ENCODE measurements around the gene RTCB.
"Not testable (repeated sequence)": the region's sequence is repeated elsewhere in the genome, so short reads cannot be mapped to it uniquely, and the experiment has no call there.

Gene RTCB

GRCh38 chr22:32395107-32395506 lies 16.9 kb downstream of the RTCB start:
- in situ Hi-C loops (cut with MboI; ENCODE audit: low sequenced_read_pairs), result no loop called here

- in situ Hi-C loops (cut with MboI; ENCODE audit: low sequenced_read_pairs), result no loop called here
Measured at GRCh38 chr22:32389685-32390084, 22.4 kb downstream of the RTCB start.

- in situ Hi-C loops (cut with MboI; ENCODE audit: low sequenced_read_pairs), result no loop called here
Measured at GRCh38 chr22:32385681-32386080, 26.4 kb downstream of the RTCB start.

- in situ Hi-C loops (cut with MboI; ENCODE audit: low sequenced_read_pairs), result no loop called here
Measured at GRCh38 chr22:32380991-32381390, 31.1 kb downstream of the RTCB start.

DNA sequence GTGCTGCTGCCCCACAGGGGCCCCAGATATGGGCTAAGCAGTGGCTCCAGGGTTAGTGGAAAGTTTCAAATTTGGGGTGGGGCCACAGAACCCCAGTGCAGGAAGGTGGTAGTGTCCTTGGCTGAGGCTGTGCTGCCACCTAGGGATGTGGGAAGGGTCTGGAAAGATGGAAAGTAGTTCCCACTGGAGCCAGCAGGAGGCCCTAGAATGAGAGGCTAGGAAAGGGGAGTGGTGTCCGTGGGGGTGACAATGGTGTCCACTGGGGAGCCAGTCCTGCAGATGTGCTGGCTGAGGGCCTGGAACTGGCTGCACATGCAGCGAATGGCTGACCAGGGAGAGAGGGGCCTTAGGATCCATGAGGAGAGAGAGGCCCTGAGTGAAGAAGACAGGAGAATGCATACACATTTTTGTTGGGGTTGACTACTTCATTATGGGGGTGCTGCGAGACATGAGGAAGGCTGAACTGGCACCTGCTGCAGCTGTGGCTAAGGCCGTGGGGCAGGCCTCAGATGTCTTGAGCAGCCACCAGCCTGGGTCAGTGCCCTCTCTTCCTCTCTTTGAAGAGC lies 33.3 kb downstream of the RTCB start:
- in situ Hi-C loops (cut with MboI; ENCODE audit: low sequenced_read_pairs), result no loop called here

- in situ Hi-C loops (cut with MboI; ENCODE audit: low sequenced_read_pairs), result no loop called here
Measured at GRCh38 chr22:32376681-32377080, 35.4 kb downstream of the RTCB start.

- in situ Hi-C loops (cut with MboI; ENCODE audit: low sequenced_read_pairs), result no loop called here
Measured at GRCh38 chr22:32375678-32376450, 36.2 kb downstream of the RTCB start.

- in situ Hi-C loops (cut with MboI; ENCODE audit: low sequenced_read_pairs), result no loop called here
Measured at GRCh38 chr22:32364210-32364609, 47.8 kb downstream of the RTCB start.

GRCh38 chr22:32361257-32361656 lies 50.8 kb downstream of the RTCB start:
- in situ Hi-C loops (cut with MboI; ENCODE audit: low sequenced_read_pairs), result no loop called here

DNA sequence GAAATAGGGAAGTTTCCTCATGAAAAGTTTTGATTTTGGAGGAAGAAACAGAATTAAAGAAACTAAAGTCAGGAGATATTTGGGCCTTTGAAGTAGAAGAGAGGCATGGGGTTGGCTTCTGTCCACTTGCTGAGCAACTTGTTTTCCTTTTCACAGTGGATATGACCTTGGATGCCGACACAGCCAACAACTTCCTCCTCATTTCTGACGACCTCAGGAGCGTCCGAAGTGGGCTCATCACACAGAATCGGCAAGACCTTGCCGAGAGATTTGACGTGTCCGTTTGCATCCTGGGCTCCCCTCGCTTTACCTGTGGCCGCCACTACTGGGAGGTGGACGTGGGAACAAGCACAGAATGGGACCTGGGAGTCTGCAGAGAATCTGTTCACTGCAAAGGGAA lies 52.0 kb downstream of the RTCB start:
- in situ Hi-C loops (cut with MboI; ENCODE audit: low sequenced_read_pairs), result not testable (repeated sequence)

DNA sequence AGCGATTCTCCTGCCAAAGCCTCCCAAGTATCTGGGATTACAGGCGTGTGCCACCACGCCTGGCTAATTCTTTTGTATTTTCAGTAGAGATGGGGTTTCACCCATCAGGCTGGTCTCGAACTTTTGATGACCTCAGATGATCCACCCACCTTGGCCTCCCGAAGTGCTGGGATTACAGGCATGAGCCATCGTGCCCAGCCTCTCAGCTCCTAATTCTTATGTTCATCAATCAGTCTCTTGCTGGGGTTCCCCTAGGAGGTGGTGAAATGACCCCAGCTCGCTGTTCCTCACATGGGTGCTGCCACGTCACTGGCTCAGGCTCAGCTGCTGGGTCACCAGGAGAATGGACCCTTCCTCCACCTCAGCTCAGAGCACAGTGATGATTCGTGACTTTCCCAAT lies 54.5 kb downstream of the RTCB start, which contains the start of gene RFPL3:
RFPL3 (plus strand) TSS at position 301 of the 400 bp plus-strand sequence. CDS start 205 bp downstream, outside the sequence.
- in situ Hi-C loops (cut with MboI; ENCODE audit: low sequenced_read_pairs), result not testable (repeated sequence)

- in situ Hi-C loops (cut with MboI; ENCODE audit: low sequenced_read_pairs), result no loop called here
Measured at GRCh38 chr22:32355760-32356159, 56.3 kb downstream of the RTCB start.

GRCh38 chr22:32354360-32355351 lies 57.4 kb downstream of the RTCB start:
- in situ Hi-C loops (cut with MboI; ENCODE audit: low sequenced_read_pairs), result no loop called here

GRCh38 chr22:32353840-32354239 lies 58.2 kb downstream of the RTCB start:
- in situ Hi-C loops (cut with MboI; ENCODE audit: low sequenced_read_pairs), result no loop called here

GRCh38 chr22:32353292-32353691 lies 58.8 kb downstream of the RTCB start:
- in situ Hi-C loops (cut with MboI; ENCODE audit: low sequenced_read_pairs), result no loop called here

DNA sequence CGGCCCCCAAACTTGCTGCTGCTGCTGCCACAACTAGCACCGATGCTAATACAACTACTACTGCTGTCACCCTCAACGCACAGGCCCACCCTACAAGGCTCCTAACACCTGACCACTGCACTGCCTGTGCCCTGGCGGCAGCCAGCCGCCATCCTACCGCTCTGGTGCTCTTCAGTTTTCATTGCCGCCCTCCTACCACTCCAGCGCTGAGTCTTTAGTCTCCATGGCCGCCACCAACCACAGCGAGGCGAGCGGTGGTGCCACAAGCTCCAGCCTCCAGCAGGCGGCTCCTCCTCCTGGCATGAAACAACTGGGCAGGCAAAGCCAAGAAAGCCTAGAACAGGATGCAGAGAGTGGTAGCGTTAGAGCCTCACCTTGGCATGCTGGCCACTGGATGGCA lies 59.4 kb downstream of the RTCB start:
- in situ Hi-C loops (cut with MboI; ENCODE audit: low sequenced_read_pairs), result no loop called here

DNA sequence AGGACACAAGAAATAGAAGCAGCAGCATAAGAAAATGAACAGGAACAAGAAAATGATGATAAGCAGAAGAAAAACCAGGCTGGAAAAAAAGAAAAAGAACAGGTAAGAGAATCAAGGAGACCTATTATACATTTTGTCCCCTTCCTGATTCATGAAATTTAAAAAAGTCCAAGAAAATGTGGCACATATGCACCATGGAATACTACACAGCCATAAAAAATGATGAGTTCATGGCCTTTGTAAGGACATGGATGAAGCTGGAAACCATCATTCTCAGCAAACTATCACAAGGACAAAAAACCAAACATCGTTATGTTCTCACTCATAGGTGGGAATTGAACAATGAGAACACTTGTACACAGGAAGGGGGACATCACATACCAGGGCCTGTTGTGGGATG lies 60.2 kb downstream of the RTCB start:
- in situ Hi-C loops (cut with MboI; ENCODE audit: low sequenced_read_pairs), result not testable (repeated sequence)

DNA sequence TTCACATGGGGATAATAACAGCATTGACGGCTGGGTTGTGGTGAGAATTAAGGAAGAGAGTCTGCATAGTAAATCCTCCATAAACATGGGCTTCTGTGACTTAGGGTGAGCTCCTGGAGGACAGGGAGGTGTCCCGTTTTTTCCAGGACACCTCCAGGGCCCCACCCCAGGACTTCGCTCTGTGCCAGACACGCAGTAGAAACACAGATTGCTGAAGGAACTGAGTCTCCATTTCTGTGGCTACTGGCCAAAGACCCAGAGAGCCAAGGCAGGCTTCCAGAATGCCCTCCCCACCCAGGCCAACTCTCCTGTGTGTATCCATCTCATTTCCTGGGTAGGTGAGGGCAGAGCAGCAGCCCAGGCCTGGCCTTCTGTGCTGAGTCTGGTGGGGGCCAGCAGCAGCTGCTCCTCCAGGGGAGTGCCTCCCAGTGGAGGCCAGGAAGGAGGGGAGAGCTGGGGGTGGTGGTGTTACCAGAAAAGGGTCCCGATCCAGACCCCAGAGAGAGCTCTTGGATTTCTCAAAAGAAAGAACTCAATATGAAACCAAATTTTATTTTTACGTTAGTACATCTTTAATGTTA lies 63.9 kb downstream of the RTCB start:
- in situ Hi-C loops (cut with MboI; ENCODE audit: low sequenced_read_pairs), result no loop called here

DNA sequence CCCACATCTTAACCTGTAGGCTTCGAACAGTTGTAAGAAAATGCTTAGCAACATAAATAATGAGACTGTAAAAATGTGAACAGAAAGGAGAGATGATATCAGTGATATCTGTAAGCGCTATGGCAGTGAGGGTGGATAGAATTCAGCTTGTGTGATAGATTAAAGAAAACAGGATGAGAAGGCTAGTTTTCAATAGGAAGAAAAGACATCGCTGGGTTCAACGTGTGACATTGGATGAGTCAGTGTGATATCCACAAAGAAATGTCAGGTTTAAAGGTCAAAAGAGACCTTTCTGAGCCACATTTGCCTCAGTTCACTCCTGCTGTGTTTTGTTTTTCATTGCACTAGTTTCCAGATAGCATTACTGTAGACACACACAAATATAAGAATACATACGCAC lies 68.1 kb downstream of the RTCB start:
- in situ Hi-C loops (cut with MboI; ENCODE audit: low sequenced_read_pairs), result no loop called here

GRCh38 chr22:32342977-32343376 lies 69.1 kb downstream of the RTCB start:
- in situ Hi-C loops (cut with MboI; ENCODE audit: low sequenced_read_pairs), result no loop called here

- in situ Hi-C loops (cut with MboI; ENCODE audit: low sequenced_read_pairs), result no loop called here
Measured at GRCh38 chr22:32341122-32341740, 70.8 kb downstream of the RTCB start.
